Stimulated activated CD8-positive, alpha-beta memory T cell treated with anti-CD3 and anti-CD28 coated beads, Interleukin-12 subunit alpha, Interleukin-12 subunit beta, amount 100 ng/mL, for 24 hours (primary cell): ENCODE results near the gene STX10.
A peak's percentile ranks its signal among the peaks of the same experiment; 100 is the strongest.

Source experiments
- DNase-seq: peaks from one replicate; pipeline ENCODE4 v3.0.0-alpha.2; 2020; ENCODE audit errors: extremely low read depth

The STX10 gene

GRCh38 chr19:13119627-13120026, 30.5 kb downstream of the STX10 start:
- DNase-seq, result no peak

- no peak for DNase-seq
Observed at GRCh38 chr19:13118424-13119193, 31.6 kb downstream of the STX10 start.

- DNase-seq, result peak; percentile 75
Observed at GRCh38 chr19:13117772-13118423, 32.3 kb downstream of the STX10 start, which contains the start of gene NACC1. Gene NACC1, plus strand, starts transcription at chr19:13118264. Its CDS starts 16,944 bp downstream, at chr19:13135208.

GRCh38 chr19:13117176-13117771, 32.9 kb downstream of the STX10 start:
- DNase-seq, result no peak

- peak; percentile 83 for DNase-seq
Observed at GRCh38 chr19:13116282-13117175, 33.6 kb downstream of the STX10 start, which contains the start of gene TRMT1. Gene TRMT1, minus strand, starts transcription at chr19:13116740. Its CDS starts 341 bp downstream, at chr19:13116399.

GRCh38 chr19:13115936-13116281, 34.3 kb downstream of the STX10 start:
- no peak for DNase-seq

GRCh38 chr19:13112555-13112954, 37.6 kb downstream of the STX10 start:
- no peak for DNase-seq

- no peak for DNase-seq
Observed at GRCh38 chr19:13110099-13110610, 40.0 kb downstream of the STX10 start.

- DNase-seq, result no peak
Observed at GRCh38 chr19:13109361-13110098, 40.6 kb downstream of the STX10 start.

- no peak for DNase-seq
Observed at GRCh38 chr19:13104848-13105711, 45.1 kb downstream of the STX10 start.

- DNase-seq, result no peak
Observed at GRCh38 chr19:13104360-13104847, 45.8 kb downstream of the STX10 start.

GRCh38 chr19:13103581-13104359, 46.4 kb downstream of the STX10 start:
- no peak for DNase-seq

- no peak for DNase-seq
Observed at GRCh38 chr19:13102666-13103580, 47.3 kb downstream of the STX10 start, which contains the start of gene LYL1. Gene LYL1, minus strand, starts transcription at chr19:13102858. Its CDS starts 1,687 bp downstream, at chr19:13101171.

GRCh38 chr19:13102416-13102665, 47.8 kb downstream of the STX10 start:
- DNase-seq, result no peak

GRCh38 chr19:13101590-13102415, 48.4 kb downstream of the STX10 start:
- no peak for DNase-seq

- DNase-seq, result no peak
Observed at GRCh38 chr19:13100841-13101589, 49.2 kb downstream of the STX10 start.
